HUDEP-2 (cell line): ENCODE results near the gene OR2T2.
A peak's percentile ranks its signal among the peaks of the same experiment; 100 is the strongest.
"Not testable (repeated sequence)": the region's sequence is repeated elsewhere in the genome, so short reads cannot be mapped to it uniquely, and the experiment has no call there.

Source experiments
- DNase-seq, 76 experiments: peaks; one replicate each; lab custom pipeline; 2025; ENCODE audit not compliant: unreplicated experiment in 76 of 76; lab: John Stamatoyannopoulos, UW

Gene OR2T2, protein sequence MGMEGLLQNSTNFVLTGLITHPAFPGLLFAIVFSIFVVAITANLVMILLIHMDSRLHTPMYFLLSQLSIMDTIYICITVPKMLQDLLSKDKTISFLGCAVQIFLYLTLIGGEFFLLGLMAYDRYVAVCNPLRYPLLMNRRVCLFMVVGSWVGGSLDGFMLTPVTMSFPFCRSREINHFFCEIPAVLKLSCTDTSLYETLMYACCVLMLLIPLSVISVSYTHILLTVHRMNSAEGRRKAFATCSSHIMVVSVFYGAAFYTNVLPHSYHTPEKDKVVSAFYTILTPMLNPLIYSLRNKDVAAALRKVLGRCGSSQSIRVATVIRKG

DNA sequence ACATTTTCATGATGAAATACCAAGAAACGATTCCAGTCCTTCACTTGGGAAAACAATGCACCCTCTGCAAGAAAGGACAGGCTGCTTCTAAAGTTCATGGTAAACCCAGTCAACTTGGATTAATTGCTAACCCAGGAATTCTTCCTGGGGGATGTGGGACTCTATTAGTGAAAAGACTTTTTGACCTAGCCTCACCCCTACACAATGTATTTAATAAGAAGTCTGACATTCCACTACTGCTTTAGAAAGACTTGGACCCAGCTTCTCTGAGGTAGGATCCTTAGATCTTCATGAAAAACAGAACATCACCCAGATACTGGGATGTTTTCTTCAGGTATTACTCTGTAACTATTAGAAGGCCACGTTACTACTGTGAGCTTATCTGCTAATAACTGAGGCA is at the start of gene OR2T2:
OR2T2 (plus strand) TSS at position 239 of the 400 bp plus-strand sequence. CDS start 7,161 bp downstream, outside the sequence.
- not testable (repeated sequence) for DNase-seq

DNA sequence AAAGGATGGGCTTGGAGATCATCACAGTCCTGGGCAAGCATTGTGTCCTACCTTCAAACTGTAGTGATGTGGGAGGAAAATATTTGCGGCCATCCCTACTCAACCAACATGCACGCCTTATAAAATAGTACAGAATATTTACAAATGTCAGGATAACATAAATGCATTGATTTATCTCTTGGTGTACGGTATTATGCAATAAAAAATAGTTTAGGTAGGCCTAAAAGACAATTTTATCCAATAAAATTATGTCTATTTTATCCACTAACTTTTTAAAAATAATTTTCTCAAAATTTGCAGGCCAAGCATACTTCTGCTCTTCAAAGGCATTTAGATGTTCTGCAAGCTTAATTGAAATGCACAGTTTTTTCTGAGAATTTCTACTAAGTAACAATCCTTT is 42.7 kb upstream of the OR2T2 start, which contains the start of gene OR2T1:
OR2T1 (plus strand) TSS at position 301 of the 400 bp plus-strand sequence. CDS start 3,100 bp downstream, outside the sequence.
- no peak for DNase-seq

DNA sequence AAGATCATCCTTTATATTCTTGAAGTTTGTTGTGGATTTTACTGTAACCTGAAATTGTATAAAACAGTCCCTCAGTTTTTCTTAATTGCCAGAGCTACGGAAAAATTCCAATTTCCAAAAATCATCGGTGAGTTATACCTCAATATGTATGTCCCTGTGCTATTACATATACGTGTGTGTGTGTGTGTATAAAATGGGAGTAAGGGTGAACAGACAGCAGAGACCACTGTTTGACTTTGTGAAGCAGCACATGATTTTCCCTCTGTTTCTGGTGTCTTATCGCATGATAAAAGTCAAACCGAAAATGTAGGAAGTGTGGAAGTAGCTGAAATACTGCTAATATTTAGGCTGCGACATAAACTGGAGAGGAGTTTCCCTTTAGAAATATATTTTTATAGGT is 41.4 kb upstream of the OR2T2 start:
- DNase-seq, result peak in 34 of 76 experiments; percentile 3 to 55 (median 14)

DNA sequence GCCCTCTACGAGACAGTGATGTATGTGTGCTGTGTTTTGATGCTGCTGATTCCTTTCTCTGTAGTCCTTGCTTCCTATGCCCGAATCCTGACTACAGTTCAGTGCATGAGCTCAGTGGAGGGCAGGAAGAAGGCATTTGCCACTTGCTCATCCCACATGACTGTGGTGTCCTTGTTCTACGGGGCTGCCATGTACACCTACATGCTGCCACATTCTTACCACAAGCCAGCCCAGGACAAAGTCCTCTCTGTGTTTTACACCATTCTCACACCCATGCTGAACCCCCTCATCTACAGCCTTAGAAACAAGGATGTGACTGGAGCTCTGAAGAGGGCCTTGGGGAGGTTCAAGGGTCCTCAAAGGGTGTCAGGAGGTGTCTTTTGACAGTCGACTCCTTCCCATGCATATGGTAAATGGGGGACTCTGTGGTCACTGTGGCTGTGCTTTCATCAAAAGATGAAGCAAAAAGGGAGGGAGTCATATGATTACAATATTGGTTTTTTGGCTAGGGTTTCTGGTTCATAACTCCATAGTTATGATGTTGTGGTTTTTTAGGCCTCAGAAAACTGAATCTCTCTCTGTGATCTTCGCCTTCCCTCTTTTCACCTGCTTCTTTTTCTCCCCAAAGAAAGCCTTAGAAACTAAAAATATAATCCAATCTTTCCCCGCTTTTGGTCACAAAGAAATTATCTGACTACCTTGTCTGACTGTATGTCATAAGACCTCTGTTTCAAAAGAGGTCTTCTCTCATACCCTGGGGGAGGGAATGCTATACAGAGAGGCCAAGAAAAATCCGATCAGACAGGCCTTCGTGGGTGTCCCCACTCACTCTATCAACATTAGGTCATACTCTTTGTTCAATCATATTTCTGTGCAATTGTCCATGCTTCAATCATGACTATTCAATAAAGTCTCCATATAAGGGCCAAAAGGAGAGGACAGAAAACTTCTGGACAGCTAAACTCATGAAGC is 38.4 kb upstream of the OR2T2 start:
- DNase-seq, result no peak

DNA sequence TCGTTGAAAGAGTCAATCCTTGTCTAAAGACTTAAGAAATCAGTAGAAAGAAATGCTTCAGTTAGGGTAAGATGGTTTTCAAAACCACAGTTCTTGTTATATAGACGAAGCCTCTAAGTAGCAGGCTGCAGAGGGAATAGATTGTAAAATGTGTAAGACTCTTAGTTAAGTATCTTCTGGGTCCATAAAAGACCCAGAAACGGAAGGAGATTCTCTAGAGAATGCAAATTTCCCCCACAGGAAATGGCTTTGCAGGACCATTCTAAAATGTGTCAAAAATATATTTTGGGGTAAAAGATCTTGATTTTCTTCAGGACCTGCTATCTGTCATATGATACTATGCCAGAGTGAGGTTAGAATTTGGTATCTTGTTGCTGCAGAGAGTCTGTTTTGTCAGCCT is 29.2 kb upstream of the OR2T2 start:
- no peak for DNase-seq

DNA sequence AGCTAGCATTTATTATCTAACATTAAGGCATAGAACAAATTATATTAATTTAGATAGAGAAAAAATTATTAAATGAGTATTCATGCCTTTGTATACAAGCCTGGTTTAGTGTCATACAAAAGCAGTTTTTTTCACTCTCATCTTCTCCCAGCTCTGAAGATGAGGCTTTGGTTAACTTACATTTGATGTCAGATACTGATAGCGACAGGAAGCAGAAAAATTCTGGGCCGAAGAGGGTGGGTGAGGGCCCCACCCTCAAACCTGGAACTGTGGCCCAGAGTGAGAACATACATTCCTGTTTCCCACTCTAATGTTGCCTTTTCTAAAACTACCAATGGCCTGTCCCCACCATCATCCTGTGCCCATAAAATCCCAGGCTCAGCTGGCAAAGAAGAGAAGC is 27.6 kb upstream of the OR2T2 start:
- DNase-seq, result no peak

DNA sequence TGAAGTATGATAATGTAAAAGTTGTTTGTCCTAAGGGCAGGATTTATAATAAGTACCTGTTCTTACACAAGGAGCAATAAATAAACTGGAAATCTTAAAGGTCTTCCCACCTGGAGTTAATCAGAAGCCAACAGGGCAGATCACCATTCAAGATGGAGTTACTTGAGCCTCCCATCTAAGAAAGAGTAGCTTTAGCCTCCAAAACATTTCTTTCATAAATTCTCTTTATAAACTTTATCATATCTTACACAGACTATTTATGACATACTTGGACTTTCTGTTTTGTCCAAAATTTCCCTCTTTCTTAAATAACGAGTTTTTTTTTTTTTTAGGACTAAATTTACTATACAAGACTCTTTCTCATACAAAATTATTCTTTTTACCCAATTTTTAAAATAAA is 24.1 kb upstream of the OR2T2 start:
- no peak for DNase-seq

DNA sequence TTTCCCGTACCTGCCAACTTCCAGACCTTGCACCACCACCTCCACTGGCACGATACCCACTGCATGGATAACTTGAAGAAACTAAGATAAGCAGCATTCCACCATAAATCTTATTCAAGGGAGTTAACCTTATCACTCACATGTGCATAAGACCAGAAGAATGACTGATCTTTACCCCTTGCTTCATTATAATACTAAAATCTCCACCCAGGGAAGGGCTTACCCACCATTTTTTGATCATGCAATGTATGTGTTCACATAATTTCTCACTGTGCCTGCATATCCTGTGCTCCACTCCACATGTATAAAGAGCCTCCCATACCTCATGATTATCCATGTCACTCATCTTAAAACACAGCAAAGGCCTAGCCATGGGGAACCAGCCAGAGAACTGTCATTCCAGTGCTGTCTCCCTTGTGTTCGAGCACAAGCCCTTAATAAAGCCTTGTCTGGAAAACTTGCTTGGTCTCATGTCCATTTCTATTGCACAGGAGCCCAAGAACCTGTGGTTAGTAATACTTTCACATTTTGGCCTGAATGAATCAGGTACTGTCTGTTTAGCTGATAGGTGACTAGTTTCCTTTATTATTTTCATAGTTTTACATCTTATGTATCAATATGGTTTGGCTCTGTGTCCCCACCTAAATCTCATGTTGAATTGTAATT is 17.8 kb upstream of the OR2T2 start:
- DNase-seq, result not testable (repeated sequence)

DNA sequence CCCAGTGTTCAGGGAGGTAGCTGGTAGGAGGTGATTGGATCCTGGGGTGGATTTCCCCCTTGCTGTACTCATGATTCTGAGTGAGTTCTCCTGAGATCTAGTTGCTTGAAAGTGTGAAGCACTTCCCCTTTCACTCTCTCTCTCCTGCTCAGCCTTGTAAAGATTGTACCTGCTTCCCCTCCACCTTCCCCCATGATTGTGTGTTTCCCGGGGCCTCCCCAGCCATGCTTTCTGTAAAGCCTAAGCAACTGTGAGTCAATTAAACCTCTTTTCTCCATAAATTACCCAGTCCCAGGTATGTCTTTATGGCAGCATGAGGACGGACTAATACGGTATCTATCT is 17.3 kb upstream of the OR2T2 start:
- DNase-seq, result not testable (repeated sequence)

DNA sequence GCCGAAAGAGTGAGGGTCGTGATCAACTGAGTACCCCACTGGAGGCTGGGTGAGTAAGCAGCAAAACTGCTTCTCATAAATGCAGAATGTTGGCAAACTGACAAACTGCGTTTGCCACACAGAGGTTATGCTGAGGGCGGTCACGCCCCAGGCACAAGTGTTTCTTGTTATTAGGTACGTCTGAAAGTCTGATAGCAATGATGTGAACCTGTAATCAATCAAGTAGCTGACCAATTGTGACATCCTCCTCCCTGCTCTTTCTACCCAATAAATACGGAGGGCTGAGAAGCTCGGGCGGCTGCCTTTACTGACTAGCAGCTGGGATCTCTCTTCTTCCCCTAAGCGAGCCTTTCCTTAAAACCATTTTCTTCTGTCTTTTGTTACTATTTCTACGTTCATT is 13.8 kb upstream of the OR2T2 start:
- not testable (repeated sequence) for DNase-seq

DNA sequence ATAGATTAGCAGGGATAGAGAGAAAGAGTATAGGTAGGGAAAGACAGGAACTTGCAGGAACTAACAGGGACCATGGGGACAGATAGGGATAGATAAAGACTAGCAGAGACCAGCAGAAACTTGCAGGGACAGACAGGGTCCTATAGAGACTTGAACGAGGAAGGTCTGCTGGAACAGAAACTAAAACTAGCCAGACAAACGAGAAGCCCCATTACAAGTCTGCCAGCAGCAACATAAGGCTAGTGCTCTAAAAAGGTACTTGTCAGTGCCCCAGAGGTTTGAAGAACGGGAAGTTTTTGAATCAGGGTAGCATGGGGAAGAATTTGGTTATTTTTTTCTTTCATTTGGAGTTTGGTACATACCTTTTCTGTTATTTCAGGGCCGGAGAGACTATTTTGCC is 13.2 kb upstream of the OR2T2 start:
- not testable (repeated sequence) for DNase-seq

DNA sequence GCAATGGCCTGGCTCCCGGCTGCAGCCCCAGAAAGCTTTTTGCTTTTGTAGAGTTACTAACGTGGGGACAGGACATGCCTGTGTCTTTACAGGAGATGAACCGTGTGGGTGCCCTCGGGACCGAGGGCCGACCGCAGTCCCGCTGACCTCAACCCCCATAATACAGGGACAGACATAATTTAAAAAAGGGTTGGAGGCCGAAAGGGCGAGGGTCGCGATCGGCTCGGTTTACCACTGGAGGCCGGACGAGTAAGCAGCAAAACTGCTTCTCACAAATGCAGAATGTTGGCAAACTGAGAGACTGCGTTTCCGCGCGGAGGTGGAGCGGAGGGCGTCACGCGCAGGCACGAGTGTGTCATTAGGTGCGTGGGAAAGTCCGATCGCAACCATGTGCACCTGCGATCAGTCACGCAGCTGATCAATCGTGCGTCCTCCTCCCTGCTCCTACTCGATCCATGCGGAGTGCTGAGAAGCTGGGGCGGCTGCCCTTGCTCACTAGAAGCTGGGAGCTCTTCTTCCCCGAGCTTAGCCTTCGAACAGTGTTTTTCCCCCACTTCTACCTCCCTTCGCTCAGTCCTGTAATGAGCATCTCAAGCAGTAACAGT is 11.5 kb upstream of the OR2T2 start:
- not testable (repeated sequence) for DNase-seq

DNA sequence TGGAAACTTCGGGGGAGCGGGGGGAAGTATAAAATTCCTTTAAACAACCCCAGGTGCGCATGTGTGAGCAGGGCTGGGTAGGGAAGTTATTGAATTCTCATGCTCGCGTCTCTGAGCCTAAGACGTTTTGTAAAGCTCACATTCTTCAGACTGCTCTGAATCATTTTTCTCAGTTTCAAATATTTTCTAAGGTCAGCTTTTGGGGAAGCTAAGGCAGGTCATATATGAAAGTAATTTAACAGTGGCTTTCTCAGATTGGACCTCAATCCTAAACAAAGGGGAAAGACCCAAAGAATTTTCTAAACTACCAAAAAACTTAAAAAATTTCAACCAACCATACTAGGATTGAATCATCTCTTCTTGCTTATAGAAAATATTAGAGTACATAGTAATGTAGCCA is 10.5 kb upstream of the OR2T2 start:
- DNase-seq, result not testable (repeated sequence)

DNA sequence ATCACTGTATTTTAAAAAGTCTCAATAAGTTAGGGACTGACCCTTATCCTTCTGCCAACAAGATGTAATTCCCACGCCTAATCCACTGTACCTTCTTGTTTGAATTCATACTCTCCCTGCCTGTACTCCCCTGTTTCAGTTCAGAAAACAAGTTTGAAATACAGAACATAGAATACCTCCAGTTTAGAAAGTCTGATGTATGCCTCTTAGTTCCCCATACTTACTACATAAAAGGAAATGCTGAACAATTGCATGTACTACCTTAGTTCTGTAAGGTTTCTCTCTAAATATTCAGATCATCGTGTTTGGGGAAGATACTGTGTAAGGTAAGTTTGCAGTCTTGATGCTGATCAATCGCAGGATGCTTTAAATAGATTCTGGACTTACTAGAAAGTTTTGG is 9.1 kb upstream of the OR2T2 start:
- DNase-seq, result not testable (repeated sequence)

DNA sequence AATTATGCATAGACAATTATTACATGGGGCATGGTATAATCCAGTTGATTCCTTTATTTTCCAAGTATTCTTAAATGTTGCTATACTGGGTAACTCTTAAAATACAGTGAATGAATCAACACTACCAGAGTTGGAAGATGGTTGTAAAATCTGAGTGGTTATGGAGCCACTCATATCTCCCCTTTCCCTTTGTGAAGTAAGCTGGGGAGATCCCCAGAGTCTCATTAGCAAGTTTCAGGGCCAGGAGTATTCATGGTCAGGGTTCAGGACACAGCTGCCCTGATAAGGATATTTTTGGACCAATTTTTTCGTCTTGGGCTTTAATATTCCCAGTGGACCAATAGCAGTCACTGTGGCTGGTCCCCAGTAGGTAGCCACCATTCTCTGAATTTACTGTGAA is 6.8 kb upstream of the OR2T2 start:
- DNase-seq, result not testable (repeated sequence)

DNA sequence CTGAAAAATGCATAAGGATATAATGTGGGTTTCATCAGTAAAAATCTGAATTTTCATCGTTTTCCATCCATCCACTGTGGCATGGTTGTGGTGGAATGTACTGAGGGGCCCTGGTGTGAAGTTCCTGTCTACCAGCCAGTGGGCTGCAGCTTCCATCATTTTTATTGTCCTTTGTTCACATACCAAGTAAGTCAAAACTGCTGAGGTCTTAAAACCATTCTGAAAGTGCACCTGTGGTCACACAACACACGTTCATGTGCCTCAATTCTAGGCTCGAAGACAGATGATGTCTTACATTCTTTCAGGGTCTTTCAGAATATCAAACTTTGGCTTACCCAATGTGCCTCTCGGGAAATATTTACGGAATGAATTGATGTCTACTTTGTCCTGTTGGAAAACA is 6.2 kb upstream of the OR2T2 start:
- DNase-seq, result not testable (repeated sequence)

DNA sequence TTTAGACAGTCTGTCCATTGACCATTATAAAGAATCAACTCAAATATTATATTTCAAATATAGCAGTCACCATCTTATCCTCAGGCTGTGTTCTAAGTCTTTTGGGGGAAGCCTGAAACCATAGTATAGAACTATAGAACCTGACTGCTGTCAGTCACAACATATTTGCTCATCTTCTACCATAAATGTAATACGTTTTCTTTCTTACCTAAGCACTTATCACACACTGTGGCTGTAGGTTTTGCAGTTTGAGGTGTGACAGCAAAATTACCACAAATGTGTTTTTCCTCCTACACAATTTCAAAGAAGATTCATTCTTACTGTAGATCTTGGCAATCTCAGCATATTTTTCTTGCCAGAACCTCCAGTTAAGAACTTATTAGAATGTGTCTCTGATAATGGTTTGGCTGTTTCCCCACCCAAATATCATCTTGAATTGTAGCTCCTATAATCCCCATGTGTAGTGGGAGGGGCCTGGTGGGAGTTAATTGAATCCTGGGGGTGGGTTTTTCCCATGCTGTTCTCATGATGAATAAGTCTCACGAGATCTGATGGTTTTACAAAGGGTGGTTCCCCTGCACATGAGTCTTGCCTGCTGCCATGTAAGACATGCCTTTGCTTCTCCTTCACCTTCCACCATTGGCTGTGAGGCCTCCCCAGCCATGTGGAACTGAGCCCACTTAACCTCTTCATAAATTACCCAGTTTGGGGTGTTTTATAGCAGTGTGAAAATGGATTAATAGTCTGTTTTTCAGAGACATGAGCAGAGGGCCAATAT is 2.7 kb upstream of the OR2T2 start:
- not testable (repeated sequence) for DNase-seq

DNA sequence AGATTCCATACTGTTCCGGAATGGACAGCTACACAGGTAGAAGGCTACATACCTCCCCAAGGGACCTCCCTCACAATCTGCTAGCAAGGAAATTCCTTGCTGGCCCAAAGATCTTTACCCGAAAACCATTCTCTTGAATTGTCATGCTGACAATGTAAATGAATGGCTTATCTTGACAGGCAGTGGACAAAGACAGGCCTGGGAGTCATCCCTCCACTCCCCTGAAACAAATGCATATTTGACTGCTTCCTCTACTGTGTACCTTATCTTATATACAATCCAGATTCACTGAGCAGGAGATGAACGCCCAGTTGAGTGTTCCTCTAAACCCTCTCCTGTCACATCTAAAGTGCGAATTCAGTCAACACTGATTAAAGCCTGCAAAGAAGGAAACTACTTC is 834 bp upstream of the OR2T2 start:
- DNase-seq, result not testable (repeated sequence)

DNA sequence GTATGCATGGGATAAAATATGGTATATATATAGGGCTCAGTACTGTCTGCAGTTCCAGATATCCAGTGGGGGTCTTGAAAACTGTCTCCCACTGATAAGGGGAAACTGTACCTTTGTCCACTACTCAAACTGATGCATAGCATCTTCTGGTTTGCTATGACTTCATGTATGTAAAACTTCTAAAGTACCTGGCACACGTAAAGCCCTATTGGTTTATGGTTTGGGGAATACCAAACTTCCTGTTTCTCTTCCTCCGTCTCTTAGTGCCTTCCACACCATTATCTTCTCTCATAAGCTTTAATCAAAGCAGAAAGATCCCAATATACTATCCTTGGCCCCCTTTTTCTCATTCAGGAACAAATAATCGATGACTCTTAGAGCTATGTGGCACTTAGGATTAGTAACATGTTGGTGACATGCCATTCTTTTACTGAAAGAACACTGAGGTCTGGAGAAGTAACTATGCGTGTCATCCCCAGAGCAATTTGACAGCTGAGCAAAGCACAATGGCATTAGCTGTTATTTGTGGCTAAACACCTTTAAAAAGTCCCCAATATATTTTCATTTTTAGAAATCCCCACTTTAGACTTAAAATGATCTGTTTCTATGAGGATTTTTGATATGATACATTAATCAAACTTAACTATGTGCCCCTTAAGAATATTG is 3.1 kb downstream of the OR2T2 start:
- not testable (repeated sequence) for DNase-seq
